HEK293T (cell line): ENCODE data around the gene TMEM119.

Experiments
- PKNOX1 ChIP-seq: fragments of 450-650 bp; IDR thresholded peaks from 2 replicates; pipeline ENCODE4 v1.6.1; 2016
- SP1 ChIP-seq: fragments of 450-650 bp; IDR thresholded peaks from 2 replicates; pipeline ENCODE4 v1.6.1; 2017

DNA sequence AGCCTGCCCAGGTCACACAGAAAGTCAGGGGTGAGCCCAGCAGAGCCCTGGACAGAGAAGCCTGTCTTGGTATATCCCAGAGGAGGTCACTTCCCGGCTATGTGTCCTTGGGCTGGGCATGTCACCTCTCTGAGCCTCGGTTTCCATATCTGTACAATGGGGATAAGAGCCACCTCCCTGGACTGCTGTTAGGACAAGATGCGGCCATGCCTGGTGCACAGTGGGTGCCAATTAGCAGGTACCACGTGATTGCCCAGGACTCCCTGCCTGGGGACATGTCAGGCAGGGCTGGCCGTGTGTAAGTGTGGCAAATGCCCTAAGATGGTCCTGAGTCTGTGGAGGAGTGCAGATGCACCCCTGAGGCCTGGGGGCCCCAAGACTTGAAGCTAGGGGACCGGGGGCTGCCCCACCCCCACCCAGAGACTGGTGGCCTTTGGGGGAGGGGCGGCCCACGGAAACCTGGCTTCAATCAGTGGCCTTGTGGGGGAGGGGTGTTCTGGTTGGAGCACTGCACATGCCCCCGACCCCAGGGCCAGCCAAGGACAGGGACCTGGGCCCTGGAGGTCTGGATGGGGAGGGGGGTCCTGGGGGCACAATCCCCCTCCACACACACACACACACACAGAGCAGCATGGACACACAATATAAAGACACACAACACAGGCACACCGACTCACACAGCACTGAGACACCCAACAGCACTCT is 878 bp downstream of the TMEM119 start:
- TF ChIP-seq SP1 (no peak), PKNOX1 (no peak)
